H1 (cell line): ENCODE results near the gene ZNF366. TPM values are rescaled to one million over a fixed set of nuclear protein-coding genes. Genes with fewer than 3 reads are reported as not detected.

ENCODE experiments used
- EGR1 ChIP-seq: IDR thresholded peaks from 2 replicates; pipeline ENCODE4 v1.6.1; 2011; ENCODE audit warnings: low read depth, low read length, borderline replicate concordance
- KDM1A ChIP-seq: fragments of 200-600, 300-600 bp; sonication (generic); IDR thresholded peaks from 2 replicates; pipeline ENCODE4 v1.7.1; 2016; ENCODE audit warnings: mild to moderate bottlenecking, low read length, borderline replicate concordance
- POLR2A ChIP-seq, 2 experiments: IDR thresholded peaks; 1 replicate in 1 of 2; 2 replicates in 1 of 2; pipeline ENCODE4 v1.6.1; 2011; ENCODE audit warnings: low read depth in 2 of 2, low read length in 2 of 2, mild to moderate bottlenecking in 2 of 2; ENCODE audit errors: control extremely low read depth in 1 of 2
- polyA plus RNA-seq, 7 experiments: library from polyadenylated mRNA; depleted of rRNA in 3 of 7; stranded (reverse) in 5 of 7; unstranded in 2 of 7; fragments of >200 nt in 5 of 7; fragments of 200-250 nt in 2 of 7; gene quantifications; 1 replicate in 5 of 7; 2 replicates in 1 of 7; 4 replicates in 1 of 7; pipeline versions ENCODE4 v1.2.1 to v1.2.3, GENCODE V29; 2011 to 2013; ENCODE audit warnings: missing spikeins in 2 of 7, mixed read lengths in 2 of 7
- total RNA-seq: library from RNA; stranded (reverse); fragmentation: NEBNext Ultra II Directional; extraction: Animal tissue kit (Norgen Biotek cat#: 25700); gene quantifications from 2 replicates; pipeline ENCODE4 v1.2.1, GENCODE V29; 2021
- TF ChIP-seq, protein P1 (sequence below): fragments of 300-600 bp; sonication (generic); IDR thresholded peaks from 2 replicates; pipeline ENCODE4 v1.7.1; 2012; ENCODE audit warnings: low read length, moderate library complexity, mild to moderate bottlenecking, inconsistent platforms; ENCODE audit not compliant: insufficient replicate concordance

The ZNF366 gene
- total and polyA plus RNA-seq, 2 of the 8 experiments (the other 6 are each of a cell fraction or from before 2014, with no cell fraction given): not detected

- TF ChIP-seq, protein P1, sequence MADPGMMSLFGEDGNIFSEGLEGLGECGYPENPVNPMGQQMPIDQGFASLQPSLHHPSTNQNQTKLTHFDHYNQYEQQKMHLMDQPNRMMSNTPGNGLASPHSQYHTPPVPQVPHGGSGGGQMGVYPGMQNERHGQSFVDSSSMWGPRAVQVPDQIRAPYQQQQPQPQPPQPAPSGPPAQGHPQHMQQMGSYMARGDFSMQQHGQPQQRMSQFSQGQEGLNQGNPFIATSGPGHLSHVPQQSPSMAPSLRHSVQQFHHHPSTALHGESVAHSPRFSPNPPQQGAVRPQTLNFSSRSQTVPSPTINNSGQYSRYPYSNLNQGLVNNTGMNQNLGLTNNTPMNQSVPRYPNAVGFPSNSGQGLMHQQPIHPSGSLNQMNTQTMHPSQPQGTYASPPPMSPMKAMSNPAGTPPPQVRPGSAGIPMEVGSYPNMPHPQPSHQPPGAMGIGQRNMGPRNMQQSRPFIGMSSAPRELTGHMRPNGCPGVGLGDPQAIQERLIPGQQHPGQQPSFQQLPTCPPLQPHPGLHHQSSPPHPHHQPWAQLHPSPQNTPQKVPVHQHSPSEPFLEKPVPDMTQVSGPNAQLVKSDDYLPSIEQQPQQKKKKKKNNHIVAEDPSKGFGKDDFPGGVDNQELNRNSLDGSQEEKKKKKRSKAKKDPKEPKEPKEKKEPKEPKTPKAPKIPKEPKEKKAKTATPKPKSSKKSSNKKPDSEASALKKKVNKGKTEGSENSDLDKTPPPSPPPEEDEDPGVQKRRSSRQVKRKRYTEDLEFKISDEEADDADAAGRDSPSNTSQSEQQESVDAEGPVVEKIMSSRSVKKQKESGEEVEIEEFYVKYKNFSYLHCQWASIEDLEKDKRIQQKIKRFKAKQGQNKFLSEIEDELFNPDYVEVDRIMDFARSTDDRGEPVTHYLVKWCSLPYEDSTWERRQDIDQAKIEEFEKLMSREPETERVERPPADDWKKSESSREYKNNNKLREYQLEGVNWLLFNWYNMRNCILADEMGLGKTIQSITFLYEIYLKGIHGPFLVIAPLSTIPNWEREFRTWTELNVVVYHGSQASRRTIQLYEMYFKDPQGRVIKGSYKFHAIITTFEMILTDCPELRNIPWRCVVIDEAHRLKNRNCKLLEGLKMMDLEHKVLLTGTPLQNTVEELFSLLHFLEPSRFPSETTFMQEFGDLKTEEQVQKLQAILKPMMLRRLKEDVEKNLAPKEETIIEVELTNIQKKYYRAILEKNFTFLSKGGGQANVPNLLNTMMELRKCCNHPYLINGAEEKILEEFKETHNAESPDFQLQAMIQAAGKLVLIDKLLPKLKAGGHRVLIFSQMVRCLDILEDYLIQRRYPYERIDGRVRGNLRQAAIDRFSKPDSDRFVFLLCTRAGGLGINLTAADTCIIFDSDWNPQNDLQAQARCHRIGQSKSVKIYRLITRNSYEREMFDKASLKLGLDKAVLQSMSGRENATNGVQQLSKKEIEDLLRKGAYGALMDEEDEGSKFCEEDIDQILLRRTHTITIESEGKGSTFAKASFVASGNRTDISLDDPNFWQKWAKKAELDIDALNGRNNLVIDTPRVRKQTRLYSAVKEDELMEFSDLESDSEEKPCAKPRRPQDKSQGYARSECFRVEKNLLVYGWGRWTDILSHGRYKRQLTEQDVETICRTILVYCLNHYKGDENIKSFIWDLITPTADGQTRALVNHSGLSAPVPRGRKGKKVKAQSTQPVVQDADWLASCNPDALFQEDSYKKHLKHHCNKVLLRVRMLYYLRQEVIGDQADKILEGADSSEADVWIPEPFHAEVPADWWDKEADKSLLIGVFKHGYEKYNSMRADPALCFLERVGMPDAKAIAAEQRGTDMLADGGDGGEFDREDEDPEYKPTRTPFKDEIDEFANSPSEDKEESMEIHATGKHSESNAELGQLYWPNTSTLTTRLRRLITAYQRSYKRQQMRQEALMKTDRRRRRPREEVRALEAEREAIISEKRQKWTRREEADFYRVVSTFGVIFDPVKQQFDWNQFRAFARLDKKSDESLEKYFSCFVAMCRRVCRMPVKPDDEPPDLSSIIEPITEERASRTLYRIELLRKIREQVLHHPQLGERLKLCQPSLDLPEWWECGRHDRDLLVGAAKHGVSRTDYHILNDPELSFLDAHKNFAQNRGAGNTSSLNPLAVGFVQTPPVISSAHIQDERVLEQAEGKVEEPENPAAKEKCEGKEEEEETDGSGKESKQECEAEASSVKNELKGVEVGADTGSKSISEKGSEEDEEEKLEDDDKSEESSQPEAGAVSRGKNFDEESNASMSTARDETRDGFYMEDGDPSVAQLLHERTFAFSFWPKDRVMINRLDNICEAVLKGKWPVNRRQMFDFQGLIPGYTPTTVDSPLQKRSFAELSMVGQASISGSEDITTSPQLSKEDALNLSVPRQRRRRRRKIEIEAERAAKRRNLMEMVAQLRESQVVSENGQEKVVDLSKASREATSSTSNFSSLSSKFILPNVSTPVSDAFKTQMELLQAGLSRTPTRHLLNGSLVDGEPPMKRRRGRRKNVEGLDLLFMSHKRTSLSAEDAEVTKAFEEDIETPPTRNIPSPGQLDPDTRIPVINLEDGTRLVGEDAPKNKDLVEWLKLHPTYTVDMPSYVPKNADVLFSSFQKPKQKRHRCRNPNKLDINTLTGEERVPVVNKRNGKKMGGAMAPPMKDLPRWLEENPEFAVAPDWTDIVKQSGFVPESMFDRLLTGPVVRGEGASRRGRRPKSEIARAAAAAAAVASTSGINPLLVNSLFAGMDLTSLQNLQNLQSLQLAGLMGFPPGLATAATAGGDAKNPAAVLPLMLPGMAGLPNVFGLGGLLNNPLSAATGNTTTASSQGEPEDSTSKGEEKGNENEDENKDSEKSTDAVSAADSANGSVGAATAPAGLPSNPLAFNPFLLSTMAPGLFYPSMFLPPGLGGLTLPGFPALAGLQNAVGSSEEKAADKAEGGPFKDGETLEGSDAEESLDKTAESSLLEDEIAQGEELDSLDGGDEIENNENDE: no peak
- TF ChIP-seq POLR2A (IDR thresholded peaks at IDR 0.05; ENCODE audit: control extremely low read depth in 1 of 2, low read depth in 2 of 2, low read length in 2 of 2): peak in 1 of 2 experiments; percentile 83; a peak in 2 of 3 replicates
- TF ChIP-seq EGR1: no peak
- TF ChIP-seq KDM1A: peak; percentile 20; the same call in 1 of the 2 replicates
- TF ChIP-seq, all 59 proteins: peak for 19
These were observed 49.3 kb upstream of the ZNF366 start (continued) for GRCh38 chr5:72556351-72557166.
